A673 (cell line): ENCODE results near the gene SRL. TPM values are rescaled to one million over a fixed set of nuclear protein-coding genes. Genes with fewer than 3 reads are reported as not detected.

Source experiments
- BruUV-seq: library from RNA; stranded (reverse); fragments of 400-500 nt; replicated peaks from 2 replicates; lab custom pipeline; 2021; lab: Mats Ljungman, UMichigan
- CTCF ChIA-PET: fragments of 300-600 bp; sonication (Branson Sonifier 250); formaldehyde crosslinking; loops from one replicate; lab custom pipeline; 2022; ENCODE audit warnings: antibody characterized with exemption; lab: Charles Lee
- POLR2A ChIA-PET: fragments of 300-600 bp; sonication (Branson Sonifier 250); formaldehyde crosslinking; loops from one replicate; lab custom pipeline; 2022; ENCODE audit warnings: antibody characterized with exemption; ENCODE audit not compliant: low non-redundant PET; lab: Charles Lee
- DNase-seq: peaks from one replicate; pipeline ENCODE4 v3.0.0-alpha.2; 2015; ENCODE audit warnings: low spot score
- H3K27ac ChIP-seq: fragments of 200-600 bp; sonication (generic); 2 replicates; pipeline ENCODE4 v1.5.1; 2016; ENCODE audit warnings: mixed run types, low read depth, mild to moderate bottlenecking, mixed read lengths, antibody characterized with exemption, low read length; ENCODE audit not compliant: poor library complexity, severe bottlenecking
- H3K27me3 ChIP-seq: fragments of 200-600 bp; sonication (generic); replicated peaks from 2 replicates; pipeline ENCODE4 v1.6.1; 2017; ENCODE audit warnings: mixed run types, low read depth, mild to moderate bottlenecking, mixed read lengths, antibody characterized with exemption, low read length; ENCODE audit not compliant: insufficient read depth, poor library complexity
- H3K36me3 ChIP-seq: fragments of 200-600 bp; sonication (generic); 2 replicates; pipeline ENCODE4 v1.6.1; 2016; ENCODE audit warnings: mixed run types, mild to moderate bottlenecking, mixed read lengths, antibody characterized with exemption, low read length; ENCODE audit not compliant: insufficient read depth, poor library complexity, severe bottlenecking
- H3K4me1 ChIP-seq: fragments of 200-600 bp; sonication (generic); 2 replicates; pipeline ENCODE4 v1.6.1; 2017; ENCODE audit warnings: mixed run types, mild to moderate bottlenecking, mixed read lengths, antibody characterized with exemption, low read length; ENCODE audit not compliant: insufficient read depth, poor library complexity, severe bottlenecking
- H3K4me3 ChIP-seq: fragments of 200-600 bp; sonication (generic); 2 replicates; pipeline ENCODE4 v1.5.1; 2016; ENCODE audit warnings: low read depth, mixed run types, mild to moderate bottlenecking, mixed read lengths, low read length; ENCODE audit not compliant: poor library complexity, severe bottlenecking
- H3K9me3 ChIP-seq: fragments of 200-600 bp; sonication (generic); 2 replicates; pipeline ENCODE4 v1.6.1; 2016; ENCODE audit warnings: mixed run types, low read depth, mild to moderate bottlenecking, mixed read lengths, antibody characterized with exemption, low read length; ENCODE audit not compliant: poor library complexity, severe bottlenecking
- EZH2 ChIP-seq: fragments of 200-600 bp; sonication (generic); IDR thresholded peaks from 2 replicates; pipeline ENCODE4 v1.6.1; 2017; ENCODE audit warnings: borderline replicate concordance, low read depth, mild to moderate bottlenecking, mixed read lengths, antibody characterized with exemption, low read length; ENCODE audit not compliant: poor library complexity, severe bottlenecking
- intact Hi-C: fragments of 100-400 bp; cut with micrococcal nuclease; formaldehyde crosslinking; loops from one replicate; pipeline ENCODE4 v1.10.0; 2022; ENCODE audit not compliant: unreplicated experiment
- total RNA-seq: library from RNA; stranded (reverse); gene quantifications from 2 replicates; pipeline ENCODE4 v1.2.3, GENCODE V29; 2021
- TF ChIP-seq, protein P1 (sequence below): fragments of 300-800, 200-600 bp; sonication (generic); conservative IDR thresholded peaks from 2 replicates; pipeline ENCODE4 v1.5.1; 2017; ENCODE audit warnings: low read depth, mild to moderate bottlenecking, antibody characterized with exemption, low read length, moderate library complexity, mixed read lengths

SRL gene
- total RNA-seq, 1 experiment from 2014 or later: 0.11 TPM

DNA sequence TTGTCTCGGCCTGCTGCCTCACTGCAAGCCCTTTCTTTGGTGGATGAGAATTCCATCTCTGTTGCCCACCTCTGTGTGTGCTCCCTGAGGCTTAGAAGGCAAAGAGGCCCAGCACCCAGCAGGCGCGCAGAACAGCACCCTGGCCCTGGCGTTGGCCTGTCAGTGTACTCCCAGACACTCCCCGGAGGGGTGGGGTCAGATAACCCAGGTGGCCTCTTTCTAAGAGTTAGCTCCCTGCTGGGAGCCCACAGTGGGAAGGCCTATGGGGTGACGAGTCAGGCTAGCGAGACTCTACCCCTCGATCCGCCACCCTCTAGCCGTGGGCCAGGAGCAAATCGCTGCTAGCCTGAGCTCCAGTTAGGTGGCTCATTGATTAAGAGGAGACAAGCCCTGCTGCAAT is 38.1 kb downstream of the SRL start:
- H3K27me3 ChIP-seq: no peaks in the 10 kb centered on the region
- POLR2A ChIA-PET: no interaction called here

DNA sequence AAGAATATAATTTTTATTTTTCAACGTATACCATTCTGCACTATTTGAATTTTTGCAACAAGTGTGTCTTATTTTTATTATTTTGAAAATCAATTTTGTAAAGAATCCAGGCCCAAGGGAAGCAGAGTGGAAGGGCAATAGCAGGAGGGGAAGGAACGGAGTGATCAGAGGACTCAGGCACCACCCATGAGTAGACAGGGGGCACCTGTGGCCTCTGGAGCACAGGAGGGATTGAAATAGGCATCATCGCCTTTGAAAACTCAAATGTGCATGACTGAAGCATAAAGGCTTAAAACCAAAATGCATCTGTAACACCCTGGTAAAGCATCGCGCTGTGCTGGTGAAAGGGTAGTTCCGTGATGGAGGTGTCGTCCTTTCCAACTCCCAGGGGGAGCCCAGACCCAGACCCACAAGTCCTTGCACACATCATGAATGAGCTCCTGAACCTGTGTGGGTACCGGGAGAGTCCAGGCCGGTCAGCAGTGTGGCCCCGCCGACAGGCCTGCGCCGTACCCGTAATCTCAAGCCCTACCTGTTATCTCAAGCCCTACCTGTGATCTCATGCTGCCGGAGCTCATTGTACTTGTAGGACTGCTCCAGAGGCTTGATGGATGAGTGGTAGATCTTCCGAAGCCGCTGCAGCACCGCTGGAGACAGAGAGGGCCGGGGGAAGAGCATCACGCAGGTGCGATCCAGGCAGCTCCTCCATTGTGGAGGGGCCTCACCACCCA is 39.1 kb downstream of the SRL start:
- Histone ChIP-seq H3K36me3 (no peaks in the 10 kb centered on the region), H3K9me3 (no peaks in the 10 kb centered on the region), H3K27me3 (no peaks in the 10 kb centered on the region), H3K4me1 (no peaks in the 10 kb centered on the region), H3K27ac (no peak overlapping the region), H3K4me3 (no peak overlapping the region)
- intact Hi-C loops: no loop called here
- TF ChIP-seq, protein P1, sequence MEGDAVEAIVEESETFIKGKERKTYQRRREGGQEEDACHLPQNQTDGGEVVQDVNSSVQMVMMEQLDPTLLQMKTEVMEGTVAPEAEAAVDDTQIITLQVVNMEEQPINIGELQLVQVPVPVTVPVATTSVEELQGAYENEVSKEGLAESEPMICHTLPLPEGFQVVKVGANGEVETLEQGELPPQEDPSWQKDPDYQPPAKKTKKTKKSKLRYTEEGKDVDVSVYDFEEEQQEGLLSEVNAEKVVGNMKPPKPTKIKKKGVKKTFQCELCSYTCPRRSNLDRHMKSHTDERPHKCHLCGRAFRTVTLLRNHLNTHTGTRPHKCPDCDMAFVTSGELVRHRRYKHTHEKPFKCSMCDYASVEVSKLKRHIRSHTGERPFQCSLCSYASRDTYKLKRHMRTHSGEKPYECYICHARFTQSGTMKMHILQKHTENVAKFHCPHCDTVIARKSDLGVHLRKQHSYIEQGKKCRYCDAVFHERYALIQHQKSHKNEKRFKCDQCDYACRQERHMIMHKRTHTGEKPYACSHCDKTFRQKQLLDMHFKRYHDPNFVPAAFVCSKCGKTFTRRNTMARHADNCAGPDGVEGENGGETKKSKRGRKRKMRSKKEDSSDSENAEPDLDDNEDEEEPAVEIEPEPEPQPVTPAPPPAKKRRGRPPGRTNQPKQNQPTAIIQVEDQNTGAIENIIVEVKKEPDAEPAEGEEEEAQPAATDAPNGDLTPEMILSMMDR: no peak
- BruUV-seq: no TSS peak
- DNase-seq: no peak
- ChIA-PET POLR2A (no interaction called here), CTCF (no interaction called here)

More for the DNA sequence above, 38.1 kb downstream of the SRL start:
- Histone ChIP-seq H3K4me3 (no peak overlapping the region), H3K36me3 (no peaks in the 10 kb centered on the region), H3K9me3 (no peaks in the 10 kb centered on the region), H3K4me1 (no peaks in the 10 kb centered on the region), H3K27ac (no peak overlapping the region)
- no TSS peak for BruUV-seq
- TF ChIP-seq, protein P1: no peak
- TF ChIP-seq EZH2: no peak
- DNase-seq: no peak
- intact Hi-C loops: no loop called here
- CTCF ChIA-PET: no interaction called here

DNA sequence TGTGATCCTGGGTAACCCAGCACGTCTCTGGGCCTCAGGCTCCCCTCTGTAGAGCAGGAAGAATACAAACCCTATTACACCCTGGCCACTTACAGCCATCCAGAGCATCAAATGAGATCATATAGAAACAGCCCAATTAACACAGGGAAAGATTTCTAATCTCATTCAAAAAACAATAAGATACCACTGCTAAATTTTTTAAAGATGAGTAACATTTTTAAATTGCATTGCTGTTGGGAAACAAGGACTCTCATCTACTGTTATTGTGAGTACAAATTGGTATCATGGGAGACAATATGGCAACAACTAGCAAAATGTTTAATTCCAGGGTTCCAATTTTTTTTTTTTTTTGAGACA is 41.1 kb downstream of the SRL start:
- intact Hi-C loops: no loop called here
- POLR2A ChIA-PET: no interaction called here
- TF ChIP-seq, protein P1: no peak
- no peak for TF ChIP-seq EZH2

More for the DNA sequence above, 41.1 kb downstream of the SRL start:
- Histone ChIP-seq H3K4me1 (no peaks in the 10 kb centered on the region), H3K9me3 (no peaks in the 10 kb centered on the region), H3K36me3 (no peaks in the 10 kb centered on the region), H3K27me3 (no peaks in the 10 kb centered on the region), H3K27ac (no peak overlapping the region), H3K4me3 (no peak overlapping the region)
- no peak for DNase-seq
- BruUV-seq: no TSS peak
- CTCF ChIA-PET: interaction anchor here (0.5 to 1.0 kb wide), 4 partner anchors 24 to 202 kb away, joined by 3 to 6 read pairs (median 4); no protein-coding TSS in a partner anchor
